ENCODE data around the gene DNASE1L1. TPM values are rescaled to one million over a fixed set of nuclear protein-coding genes. Genes with fewer than 3 reads are reported as not detected.
A peak's percentile ranks its signal among the peaks of the same experiment; 100 is the strongest.

Gene DNASE1L1
- total RNA-seq, 4 donors from 2014 or later = 40.7 to 92.9 (median 61.6) TPM

- Histone ChIP-seq H3K27me3 (no peaks in the 10 kb centered on the region), H3K9me3 (no peaks in the 10 kb centered on the region), H3K27ac (no peak overlapping the region), H3K4me1 (peaks cover 12 to 23% of the 10 kb centered on the region in 2 donors), H3K36me3 (no peaks in the 10 kb centered on the region), H3K4me3 (replicated peaks in 1 of 3) (no peak overlapping the region)
- intact Hi-C loops (cut with DNase I) = no loop called here
- 83 to 90% methylated on average over 3 of the region's 3 CpGs for WGBS, 2 donors
- TF ChIP-seq POLR2A (IDR thresholded peaks at IDR 0.05) (no peak), CTCF (IDR thresholded peaks at IDR 0.05) (no peak)
- DNase-seq = no peak
Measured at GRCh38 chrX:154376774-154377173, 32.3 kb downstream of the DNASE1L1 start.

GRCh38 chrX:154375156-154375504, 33.9 kb downstream of the DNASE1L1 start:
- H3K9me3 ChIP-seq = no peaks in the 10 kb centered on the region
- DNase-seq = no peak
- no peaks in the 10 kb centered on the region for H3K36me3 ChIP-seq
- H3K4me3 ChIP-seq (replicated peaks in 1 of 3) = no peak overlapping the region
- no peaks in the 10 kb centered on the region for H3K27me3 ChIP-seq
- no peak overlapping the region for H3K27ac ChIP-seq
- TF ChIP-seq POLR2A (IDR thresholded peaks at IDR 0.05) (no peak), CTCF (IDR thresholded peaks at IDR 0.05) (no peak)
- WGBS, 2 donors = 63 to 73% methylated on average over 10 of the region's 10 CpGs
- H3K4me1 ChIP-seq = peaks cover 12 to 14% of the 10 kb centered on the region in 2 donors
- intact Hi-C loops (cut with DNase I) = no loop called here

GRCh38 chrX:154374313-154375155, 34.5 kb downstream of the DNASE1L1 start, which contains the start of gene FLNA:
TSS of gene FLNA (minus strand) at chrX:154374634. CDS start at chrX:154371245, 3,389 bp downstream.
- WGBS, 2 donors = 42 to 64% methylated on average over 2 to 6 of the region's 95 CpGs
- intact Hi-C loops (cut with DNase I) = no loop called here

GRCh38 chrX:154373340-154374306, 35.4 kb downstream of the DNASE1L1 start:
- peak; percentile 71 to 79 for DNase-seq
- H3K36me3 ChIP-seq = no peaks in the 10 kb centered on the region

More at GRCh38 chrX:154374313-154375155, 34.5 kb downstream of the DNASE1L1 start, which contains the start of gene FLNA:
- peak within 1 kb of the TSS in 2 of 3 donors; percentile 5 to 18 for H3K27ac ChIP-seq
- H3K27me3 ChIP-seq = no peaks in the 10 kb centered on the region
- H3K9me3 ChIP-seq = no peaks in the 10 kb centered on the region
- peak within 1 kb of the TSS in 1 of 3 donors; percentile 26 for H3K4me3 ChIP-seq (replicated peaks in 1 of 3)
- peak; percentile 41 to 47 for DNase-seq
- no peaks in the 10 kb centered on the region for H3K36me3 ChIP-seq
- TF ChIP-seq CTCF (IDR thresholded peaks at IDR 0.05) = peak in 2 of 6 experiments; percentile 18 to 24
- TF ChIP-seq POLR2A (IDR thresholded peaks at IDR 0.05) = peak in 1 of 2 donors; percentile 22
- H3K4me1 ChIP-seq = peaks cover 12 to 14% of the 10 kb centered on the region in 2 donors

More at GRCh38 chrX:154373340-154374306, 35.4 kb downstream of the DNASE1L1 start:
- TF ChIP-seq POLR2A (IDR thresholded peaks at IDR 0.05) (peak in 1 of 2 donors; percentile 10), CTCF (IDR thresholded peaks at IDR 0.05) (peak in 4 of 6 experiments; percentile 57 to 73 (median 64))
- Histone ChIP-seq H3K27me3 (no peaks in the 10 kb centered on the region), H3K27ac (peak overlapping the region in 2 of 3 donors; percentile 5 to 22), H3K9me3 (no peaks in the 10 kb centered on the region), H3K4me1 (peaks cover 12 to 16% of the 10 kb centered on the region in 2 donors), H3K4me3 (replicated peaks in 1 of 3) (peak overlapping the region in 1 of 3 donors; percentile 26)
- intact Hi-C loops (cut with DNase I) = no loop called here
- WGBS, 2 donors = 0 to 16% methylated on average over 4 to 6 of the region's 23 CpGs

Measured in thyroid gland (tissue), 4 donors.